Upper lobe of left lung (tissue), 4 donors: Measurements from ENCODE around the gene ROR2.

Experiments
- EP300 ChIP-seq, 4 donors: sonication (generic); formaldehyde crosslinking; IDR thresholded peaks; one replicate each; pipeline ENCODE4 v1.5.1; 2017; ENCODE audit warnings: antibody characterized with exemption in 4 of 4, control low read depth in 2 of 4
- POLR2A ChIP-seq, 4 donors: fragments of 450-650 bp; IDR thresholded peaks; one replicate each; pipeline ENCODE4 v1.5.1; 2016 to 2017; ENCODE audit warnings: antibody characterized with exemption in 4 of 4, mild to moderate bottlenecking in 2 of 4
- POLR2AphosphoS5 ChIP-seq, 2 donors: sonication (generic); formaldehyde crosslinking; IDR thresholded peaks; one replicate each; pipeline ENCODE4 v1.5.1; 2017; ENCODE audit warnings: antibody characterized with exemption in 2 of 2
- TF ChIP-seq, protein P1 (sequence below), 6 experiments: fragments of 450-650 bp in 4 of 6; fragments of 200-600 bp in 2 of 6; sonication (generic) in 2 of 6; IDR thresholded peaks; one replicate each; pipeline ENCODE4 v1.5.1; 2016 to 2019; ENCODE audit warnings: antibody characterized with exemption in 6 of 6

DNA sequence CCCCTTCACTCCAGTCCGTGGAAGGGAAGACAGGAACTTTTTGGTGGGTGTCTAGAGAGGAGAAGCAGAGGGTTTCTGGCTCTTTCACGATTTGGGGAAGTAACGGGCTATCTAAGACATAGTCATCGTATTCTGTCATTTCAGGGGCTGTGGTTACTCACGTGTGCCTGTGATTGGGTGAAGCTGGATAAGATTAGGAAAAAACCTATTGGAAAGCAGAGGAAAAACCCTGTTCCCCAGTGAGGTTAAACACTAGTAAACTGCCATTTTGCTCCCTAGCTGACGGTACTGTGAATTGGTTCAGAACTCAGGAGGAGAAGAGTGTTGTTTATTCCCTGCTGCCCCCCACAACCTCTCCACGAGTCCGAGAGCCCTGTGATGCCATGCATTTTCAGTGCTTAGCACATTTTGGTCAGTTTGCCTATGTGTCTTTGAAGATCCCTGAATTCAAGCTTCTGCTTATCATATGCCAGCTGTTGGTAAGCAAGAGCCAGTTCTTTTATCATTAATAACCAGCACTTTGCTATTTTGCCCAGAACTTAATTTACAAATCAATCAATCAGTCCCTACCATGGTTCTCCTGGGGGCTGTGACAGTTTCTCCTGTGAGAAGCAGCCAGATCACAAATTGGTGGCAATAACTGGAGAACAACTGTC lies 45.1 kb upstream of the ROR2 start:
- TF ChIP-seq, protein P1, sequence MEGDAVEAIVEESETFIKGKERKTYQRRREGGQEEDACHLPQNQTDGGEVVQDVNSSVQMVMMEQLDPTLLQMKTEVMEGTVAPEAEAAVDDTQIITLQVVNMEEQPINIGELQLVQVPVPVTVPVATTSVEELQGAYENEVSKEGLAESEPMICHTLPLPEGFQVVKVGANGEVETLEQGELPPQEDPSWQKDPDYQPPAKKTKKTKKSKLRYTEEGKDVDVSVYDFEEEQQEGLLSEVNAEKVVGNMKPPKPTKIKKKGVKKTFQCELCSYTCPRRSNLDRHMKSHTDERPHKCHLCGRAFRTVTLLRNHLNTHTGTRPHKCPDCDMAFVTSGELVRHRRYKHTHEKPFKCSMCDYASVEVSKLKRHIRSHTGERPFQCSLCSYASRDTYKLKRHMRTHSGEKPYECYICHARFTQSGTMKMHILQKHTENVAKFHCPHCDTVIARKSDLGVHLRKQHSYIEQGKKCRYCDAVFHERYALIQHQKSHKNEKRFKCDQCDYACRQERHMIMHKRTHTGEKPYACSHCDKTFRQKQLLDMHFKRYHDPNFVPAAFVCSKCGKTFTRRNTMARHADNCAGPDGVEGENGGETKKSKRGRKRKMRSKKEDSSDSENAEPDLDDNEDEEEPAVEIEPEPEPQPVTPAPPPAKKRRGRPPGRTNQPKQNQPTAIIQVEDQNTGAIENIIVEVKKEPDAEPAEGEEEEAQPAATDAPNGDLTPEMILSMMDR (IDR thresholded peaks at IDR 0.05) = no peak
- TF ChIP-seq POLR2AphosphoS5 (IDR thresholded peaks at IDR 0.05) (no peak), POLR2A (IDR thresholded peaks at IDR 0.05) (no peak), EP300 (IDR thresholded peaks at IDR 0.05) (no peak)
